T-helper 1 cell treated with Interleukin-12 subunit alpha and Interleukin-12 subunit beta and Interleukin-4 antibody, amounts not matched to agents 30 μg/mL and 1 μg/mL, for 36 hours (primary cell): ENCODE data around the gene TSPAN18.

Experiments
- H3K27ac Mint-ChIP-seq: one replicate; pipeline ENCODE4 v1.8.0; 2021; ENCODE audit warnings: mild to moderate bottlenecking, mixed read lengths
- H3K27me3 Mint-ChIP-seq: one replicate; pipeline ENCODE4 v1.8.0; 2021; ENCODE audit warnings: low read depth, mixed read lengths
- H3K36me3 Mint-ChIP-seq: one replicate; pipeline ENCODE4 v1.8.0; 2021; ENCODE audit warnings: low read depth, mixed read lengths
- H3K4me1 Mint-ChIP-seq: one replicate; pipeline ENCODE4 v1.8.0; 2021; ENCODE audit warnings: low read depth, mixed read lengths
- H3K4me3 Mint-ChIP-seq: one replicate; pipeline ENCODE4 v1.8.0; 2021; ENCODE audit warnings: mild to moderate bottlenecking, moderate library complexity, mixed read lengths
- H3K9me3 Mint-ChIP-seq: one replicate; pipeline ENCODE4 v1.8.0; 2021; ENCODE audit warnings: mixed read lengths

TSPAN18 gene

DNA sequence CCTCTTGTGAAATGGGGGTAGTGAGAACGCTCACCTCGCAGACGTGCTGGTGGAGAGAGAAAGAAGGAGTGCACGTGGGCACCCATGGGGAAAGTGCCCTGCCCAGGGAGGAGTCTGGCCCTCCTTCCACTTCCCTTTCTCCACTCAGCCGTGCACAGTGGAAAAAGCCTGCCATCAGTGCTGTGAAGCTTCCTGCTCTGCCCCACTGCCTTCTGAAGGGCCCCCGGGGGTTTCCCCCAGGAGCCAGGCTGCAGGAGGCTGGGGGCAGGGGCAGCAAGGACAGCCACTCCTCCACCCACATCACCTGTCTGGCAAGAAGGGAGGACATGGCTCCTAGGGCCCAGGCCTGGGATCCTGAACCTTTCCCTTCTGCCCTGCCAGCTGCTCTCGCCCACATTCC lies 216.4 kb downstream of the TSPAN18 start:
- no peak overlapping the region for H3K4me3 Mint-ChIP-seq
- no peak overlapping the region for H3K27ac Mint-ChIP-seq
- peaks cover 11% of the 10 kb centered on the region for H3K27me3 Mint-ChIP-seq
- peaks cover 3% of the 10 kb centered on the region for H3K4me1 Mint-ChIP-seq
- no peaks in the 10 kb centered on the region for H3K9me3 Mint-ChIP-seq
- H3K36me3 Mint-ChIP-seq: no peaks in the 10 kb centered on the region

DNA sequence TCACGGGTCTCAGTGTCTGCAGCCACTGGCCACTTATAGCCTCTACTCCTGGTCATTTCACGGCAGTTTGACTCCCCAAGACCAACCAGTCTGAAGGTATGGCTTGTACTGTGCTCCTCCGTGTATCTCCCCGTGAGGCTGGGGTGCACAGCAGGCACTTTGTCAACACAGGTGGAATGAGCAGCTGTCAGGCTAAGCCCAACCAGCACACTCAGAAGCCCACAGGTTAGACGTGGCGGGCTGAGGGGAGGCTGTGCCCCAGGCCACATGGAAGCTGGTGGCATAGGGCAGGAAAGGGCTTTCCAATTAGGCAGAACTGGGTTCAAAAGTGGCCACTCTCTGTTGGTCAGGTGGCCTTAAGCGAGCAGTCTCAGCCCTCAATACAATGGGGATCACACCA lies 216.9 kb downstream of the TSPAN18 start:
- Mint-ChIP-seq H3K4me1 (peaks cover 3% of the 10 kb centered on the region), H3K4me3 (no peak overlapping the region), H3K36me3 (no peaks in the 10 kb centered on the region), H3K9me3 (no peaks in the 10 kb centered on the region), H3K27me3 (peaks cover 17% of the 10 kb centered on the region), H3K27ac (no peak overlapping the region)

DNA sequence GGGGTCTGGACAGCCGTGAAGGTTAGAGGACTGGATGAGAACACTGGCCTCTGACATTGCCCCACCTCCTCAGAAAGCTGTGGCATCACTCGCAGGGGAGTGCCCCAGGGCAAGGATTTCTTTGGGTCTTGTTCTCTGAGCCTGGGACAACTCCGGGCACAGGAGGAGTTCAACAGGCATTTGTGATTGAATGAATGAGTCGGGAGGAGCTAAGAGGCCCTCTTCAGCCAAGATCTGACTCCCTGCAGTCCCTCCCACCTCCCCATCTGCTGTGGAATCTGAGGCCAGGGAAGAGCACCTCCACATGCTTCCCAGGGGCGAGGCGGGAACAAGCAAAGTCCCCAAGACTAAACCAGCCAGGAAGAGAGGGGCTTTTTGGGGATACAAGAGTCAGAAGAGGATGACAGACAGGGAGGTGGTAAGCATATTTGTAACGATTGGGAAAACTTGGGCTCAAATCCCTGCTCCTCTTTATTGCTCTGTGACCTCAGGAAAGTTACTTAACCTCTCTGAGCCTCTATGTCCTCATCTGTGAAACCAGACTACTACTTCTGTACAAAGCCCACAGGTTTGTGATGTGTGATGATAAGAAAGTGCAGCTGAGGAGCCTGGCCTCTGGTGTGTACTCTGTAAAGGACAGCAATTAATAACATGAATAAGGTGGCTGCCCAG lies 217.6 kb downstream of the TSPAN18 start:
- Mint-ChIP-seq H3K4me3 (no peak overlapping the region), H3K4me1 (peaks cover 3% of the 10 kb centered on the region), H3K9me3 (no peaks in the 10 kb centered on the region), H3K27ac (no peak overlapping the region), H3K27me3 (peaks cover 22% of the 10 kb centered on the region), H3K36me3 (no peaks in the 10 kb centered on the region)

- H3K27ac Mint-ChIP-seq: no peak overlapping the region
- H3K4me3 Mint-ChIP-seq: no peak overlapping the region
- H3K4me1 Mint-ChIP-seq: peaks cover 3% of the 10 kb centered on the region
- H3K9me3 Mint-ChIP-seq: no peaks in the 10 kb centered on the region
- H3K27me3 Mint-ChIP-seq: peaks cover 22% of the 10 kb centered on the region
- no peaks in the 10 kb centered on the region for H3K36me3 Mint-ChIP-seq
Observed at GRCh38 chr11:44944853-44945235, 218.1 kb downstream of the TSPAN18 start.

DNA sequence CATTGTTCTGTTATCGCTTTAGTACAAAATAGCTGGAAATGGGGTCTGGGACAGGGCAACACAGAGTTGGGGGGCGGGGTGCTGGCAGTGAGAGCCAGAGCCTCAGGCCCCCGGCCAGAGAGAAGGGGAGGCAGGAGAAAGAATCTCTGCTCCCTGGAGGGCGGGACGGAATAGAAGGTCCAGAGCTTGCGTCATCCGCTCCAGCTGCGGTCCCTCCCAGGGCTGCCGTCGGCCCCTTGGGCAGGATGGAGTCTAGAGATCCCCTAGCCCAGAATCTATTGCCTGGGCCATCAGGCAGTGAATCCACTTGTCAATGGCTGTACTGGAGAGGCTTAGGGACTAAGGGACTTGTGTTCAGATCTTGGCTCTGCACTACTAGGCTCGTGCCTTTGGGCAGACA lies 218.9 kb downstream of the TSPAN18 start:
- Mint-ChIP-seq H3K4me3 (no peak overlapping the region), H3K27me3 (peaks cover 21% of the 10 kb centered on the region), H3K9me3 (no peaks in the 10 kb centered on the region), H3K36me3 (no peaks in the 10 kb centered on the region), H3K27ac (no peak overlapping the region), H3K4me1 (peaks cover 3% of the 10 kb centered on the region)

GRCh38 chr11:44946263-44946662 lies 219.5 kb downstream of the TSPAN18 start:
- no peaks in the 10 kb centered on the region for H3K9me3 Mint-ChIP-seq
- H3K4me1 Mint-ChIP-seq: peaks cover 3% of the 10 kb centered on the region
- no peak overlapping the region for H3K4me3 Mint-ChIP-seq
- H3K36me3 Mint-ChIP-seq: no peaks in the 10 kb centered on the region
- no peak overlapping the region for H3K27ac Mint-ChIP-seq
- peaks cover 20% of the 10 kb centered on the region for H3K27me3 Mint-ChIP-seq

DNA sequence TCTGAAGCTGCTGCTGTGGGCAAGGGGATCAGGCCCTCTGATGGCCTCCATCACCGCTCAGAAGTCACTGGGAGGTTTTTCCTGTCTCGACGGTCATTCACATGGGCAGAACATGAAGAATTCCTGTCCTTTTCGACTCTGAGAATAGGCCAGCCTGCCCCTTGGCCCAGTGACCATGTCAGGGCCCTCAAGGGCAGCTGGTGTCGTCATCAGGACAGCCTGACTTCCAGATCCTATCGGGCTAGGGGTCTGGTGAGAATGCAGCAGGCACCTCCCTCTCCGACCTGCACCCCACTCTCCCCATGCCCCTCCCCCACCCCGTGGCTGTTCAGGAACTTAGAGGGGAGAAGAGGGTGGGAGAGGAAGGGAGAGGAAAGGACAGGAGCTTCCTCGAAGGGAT lies 220.4 kb downstream of the TSPAN18 start:
- H3K27ac Mint-ChIP-seq: no peak overlapping the region
- H3K4me1 Mint-ChIP-seq: peaks cover under 1% of the 10 kb centered on the region
- no peaks in the 10 kb centered on the region for H3K9me3 Mint-ChIP-seq
- H3K4me3 Mint-ChIP-seq: no peak overlapping the region
- no peaks in the 10 kb centered on the region for H3K36me3 Mint-ChIP-seq
- H3K27me3 Mint-ChIP-seq: peaks cover 26% of the 10 kb centered on the region

GRCh38 chr11:44948155-44948554 lies 221.4 kb downstream of the TSPAN18 start:
- H3K4me3 Mint-ChIP-seq: no peak overlapping the region
- no peak overlapping the region for H3K27ac Mint-ChIP-seq
- H3K4me1 Mint-ChIP-seq: no peaks in the 10 kb centered on the region

GRCh38 chr11:44949160-44950030 lies 222.6 kb downstream of the TSPAN18 start:
- no peaks in the 10 kb centered on the region for H3K9me3 Mint-ChIP-seq
- H3K4me3 Mint-ChIP-seq: peak overlapping the region; percentile 7
- peaks cover 26% of the 10 kb centered on the region for H3K27me3 Mint-ChIP-seq
- H3K4me1 Mint-ChIP-seq: no peaks in the 10 kb centered on the region
- no peaks in the 10 kb centered on the region for H3K36me3 Mint-ChIP-seq
- H3K27ac Mint-ChIP-seq: no peak overlapping the region

More at GRCh38 chr11:44948155-44948554, 221.4 kb downstream of the TSPAN18 start:
- no peaks in the 10 kb centered on the region for H3K9me3 Mint-ChIP-seq
- H3K36me3 Mint-ChIP-seq: no peaks in the 10 kb centered on the region
- H3K27me3 Mint-ChIP-seq: peaks cover 26% of the 10 kb centered on the region

GRCh38 chr11:44950031-44950624 lies 223.4 kb downstream of the TSPAN18 start:
- Mint-ChIP-seq H3K4me1 (peaks cover 1% of the 10 kb centered on the region), H3K27ac (no peak overlapping the region), H3K9me3 (no peaks in the 10 kb centered on the region)

GRCh38 chr11:44950625-44951476 lies 224.1 kb downstream of the TSPAN18 start, which contains the start of gene TP53I11:
Gene TP53I11 (minus strand): TSS chr11:44950883. CDS start chr11:44938335, 12,548 bp downstream.
- no peak within 1 kb of the TSS for H3K27ac Mint-ChIP-seq
- peak within 1 kb of the TSS; percentile 52 for H3K4me3 Mint-ChIP-seq
- H3K36me3 Mint-ChIP-seq: no peaks in the 10 kb centered on the region
- H3K4me1 Mint-ChIP-seq: peaks cover 2% of the 10 kb centered on the region
- H3K27me3 Mint-ChIP-seq: peaks cover 26% of the 10 kb centered on the region
- no peaks in the 10 kb centered on the region for H3K9me3 Mint-ChIP-seq

More at GRCh38 chr11:44950031-44950624, 223.4 kb downstream of the TSPAN18 start:
- Mint-ChIP-seq H3K4me3 (peak overlapping the region; percentile 44), H3K27me3 (peaks cover 26% of the 10 kb centered on the region), H3K36me3 (no peaks in the 10 kb centered on the region)

DNA sequence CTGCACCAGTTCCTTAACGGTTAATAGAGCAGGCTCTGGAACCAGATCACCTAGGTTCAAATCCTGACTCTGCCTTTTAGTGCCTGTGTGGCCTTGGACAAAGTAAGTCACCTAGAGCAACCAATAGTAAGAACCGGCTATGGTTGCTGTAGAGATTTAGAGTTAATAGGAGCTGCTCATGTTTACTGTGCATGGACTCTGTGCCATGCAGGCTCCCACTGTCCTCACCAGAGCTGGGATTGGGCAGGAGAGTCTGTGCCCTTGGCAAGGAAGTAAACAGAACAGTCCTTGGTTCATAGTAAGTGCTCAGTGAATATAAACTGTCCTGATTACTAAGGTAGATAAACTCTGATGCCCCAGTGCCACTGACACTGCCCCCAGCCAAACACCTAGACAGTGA lies 225.3 kb downstream of the TSPAN18 start:
- Mint-ChIP-seq H3K4me3 (no peak overlapping the region), H3K9me3 (no peaks in the 10 kb centered on the region), H3K27ac (no peak overlapping the region), H3K4me1 (peaks cover 2% of the 10 kb centered on the region), H3K36me3 (no peaks in the 10 kb centered on the region), H3K27me3 (peaks cover 26% of the 10 kb centered on the region)

DNA sequence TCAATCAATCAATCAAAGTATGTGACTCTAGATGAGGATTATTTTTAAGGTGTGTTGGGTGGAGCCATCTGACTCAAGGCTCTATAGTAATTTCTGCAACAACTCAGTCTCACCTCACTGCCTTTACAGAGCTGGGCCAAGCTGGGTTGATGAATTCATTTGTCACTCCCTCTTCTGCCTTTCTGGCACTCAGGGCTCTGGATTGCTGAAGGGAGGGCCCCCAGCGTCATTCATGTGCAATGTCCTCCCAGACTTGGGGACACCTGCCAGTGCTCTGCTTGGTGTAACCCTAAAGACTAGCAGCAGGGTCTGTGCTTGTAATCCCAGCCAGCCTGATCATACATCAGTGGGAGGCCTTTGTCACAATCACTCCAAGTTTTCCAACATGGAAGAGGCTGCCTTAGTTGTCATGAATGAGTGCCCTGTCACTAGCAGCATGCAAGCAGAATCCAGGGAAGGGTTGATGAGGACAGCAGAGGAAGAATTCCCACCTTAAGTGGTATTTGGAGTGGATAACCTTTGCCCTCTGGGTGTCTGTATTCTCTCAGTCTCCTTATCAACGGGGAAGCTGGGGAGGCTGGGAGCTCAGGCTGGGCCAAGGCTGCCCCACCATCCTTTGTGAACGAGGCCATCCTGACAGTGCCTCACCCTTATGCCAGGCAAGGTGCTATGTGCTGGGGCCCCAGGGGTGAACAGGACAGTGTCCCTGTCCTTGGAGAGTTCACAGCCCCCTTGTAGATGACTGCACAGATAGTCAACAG lies 225.9 kb downstream of the TSPAN18 start:
- no peaks in the 10 kb centered on the region for H3K9me3 Mint-ChIP-seq
- no peaks in the 10 kb centered on the region for H3K36me3 Mint-ChIP-seq
- H3K27me3 Mint-ChIP-seq: peaks cover 24% of the 10 kb centered on the region
- H3K4me1 Mint-ChIP-seq: peaks cover 2% of the 10 kb centered on the region
- H3K27ac Mint-ChIP-seq: no peak overlapping the region
- H3K4me3 Mint-ChIP-seq: no peak overlapping the region
